ENCODE measurements around the gene CD27. TPM values are rescaled to one million over a fixed set of nuclear protein-coding genes. Genes with fewer than 3 reads are reported as not detected.

Gene CD27
- total and polyA plus RNA-seq, 2 of the 13 experiments (the other 11 are each of a cell fraction or from before 2014, with no cell fraction given) = 0.12 TPM; not detected in 1

DNA sequence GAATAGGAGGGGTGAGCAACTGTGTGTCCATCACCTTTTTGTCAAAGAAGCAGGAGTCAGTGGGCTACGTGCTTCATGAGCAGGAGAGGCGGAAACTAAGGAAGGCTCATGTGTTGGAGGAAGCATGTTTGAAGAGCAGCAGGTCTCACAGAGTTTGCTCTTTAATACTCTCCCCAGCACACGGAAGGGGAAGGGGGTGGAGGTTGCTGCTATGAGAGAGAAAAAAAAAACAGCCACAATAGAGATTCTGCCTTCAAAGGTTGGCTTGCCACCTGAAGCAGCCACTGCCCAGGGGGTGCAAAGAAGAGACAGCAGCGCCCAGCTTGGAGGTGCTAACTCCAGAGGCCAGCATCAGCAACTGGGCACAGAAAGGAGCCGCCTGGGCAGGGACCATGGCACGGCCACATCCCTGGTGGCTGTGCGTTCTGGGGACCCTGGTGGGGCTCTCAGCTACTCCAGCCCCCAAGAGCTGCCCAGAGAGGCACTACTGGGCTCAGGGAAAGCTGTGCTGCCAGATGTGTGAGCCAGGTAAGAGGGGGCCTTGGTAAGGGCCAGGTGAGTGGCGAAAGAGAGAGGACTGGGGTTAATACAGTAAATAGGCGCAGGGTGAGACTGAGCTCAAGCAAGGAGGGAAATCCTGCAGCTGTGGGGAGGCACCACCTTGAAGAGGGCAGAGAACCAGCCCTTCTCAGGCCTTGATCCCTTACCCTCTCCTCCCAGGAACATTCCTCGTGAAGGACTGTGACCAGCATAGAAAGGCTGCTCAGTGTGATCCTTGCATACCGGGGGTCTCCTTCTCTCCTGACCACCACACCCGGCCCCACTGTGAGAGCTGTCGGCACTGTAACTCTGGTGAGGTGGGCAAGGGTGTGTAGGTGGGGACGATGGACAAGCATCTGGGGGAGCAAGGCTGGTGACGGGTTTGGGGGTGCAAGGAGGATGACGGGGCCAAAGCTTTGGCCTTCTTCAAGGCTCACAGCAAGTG is at the start of gene CD27 (continued):
- no peak for TF ChIP-seq ZNF207 (IDR thresholded peaks at IDR 0.05; ENCODE audit: borderline replicate concordance)
- TF ChIP-seq PPARG (CRISPR knock-in tag; conservative IDR thresholded peaks at IDR 0.05) = no peak

GRCh38 chr12:6396031-6396430 is 48.7 kb upstream of the CD27 start:
- Histone ChIP-seq H3K27me3 (ENCODE audit: control insufficient read depth in 1 of 2, insufficient read depth in 2 of 2, low read length in 2 of 2) (no peaks in the 10 kb centered on the region), H2AFZ (ENCODE audit: low read length) (no peak overlapping the region), H4K20me1 (ENCODE audit: insufficient read depth, low read length) (no peaks in the 10 kb centered on the region), H3K9ac (ENCODE audit: insufficient read depth, low read depth, low read length) (no peak overlapping the region), H3K79me2 (ENCODE audit: insufficient read depth, low read length) (no peaks in the 10 kb centered on the region), H3K4me2 (ENCODE audit: low read depth, low read length) (no peak overlapping the region), H3K4me1 (ENCODE audit: insufficient read depth, low read length) (peaks cover 12% of the 10 kb centered on the region; the same call in 1 of the 2 replicates), H3K9me3 (ENCODE audit: low read length) (no peaks in the 10 kb centered on the region), H3K27ac (ENCODE audit: extremely low read length, insufficient read depth, low read length) (no peak overlapping the region), H3K4me3 (replicated peaks in 1 of 3; ENCODE audit: insufficient read depth in 1 of 3, low read depth in 2 of 3, low read length in 3 of 3) (no peak overlapping the region), H3K36me3 (replicated peaks in 1 of 2; ENCODE audit: control insufficient read depth in 1 of 2, insufficient read depth in 2 of 2, low read length in 2 of 2) (peaks cover 2 to 5% of the 10 kb centered on the region in 2 experiments; a peak in 2 of 5 replicates)
- FAIRE-seq (no peak), ATAC-seq (no peak), DNase-seq (ENCODE audit: low spot score) (no peak)
- POLR2A ChIA-PET = no interaction called here
- intact Hi-C loops (cut with micrococcal nuclease; ENCODE audit: unreplicated experiment) = no loop called here
- CTCF ChIA-PET (ENCODE audit: low intra/inter-chr PET ratio, low total read pairs) = no interaction called here
- WGBS (ENCODE audit: low lambda C conversion rate) = 96% methylated on average over 2 of the region's 2 CpGs
- no TSS peak for BruUV-seq (replicated peaks)
- TF ChIP-seq, protein P1, sequence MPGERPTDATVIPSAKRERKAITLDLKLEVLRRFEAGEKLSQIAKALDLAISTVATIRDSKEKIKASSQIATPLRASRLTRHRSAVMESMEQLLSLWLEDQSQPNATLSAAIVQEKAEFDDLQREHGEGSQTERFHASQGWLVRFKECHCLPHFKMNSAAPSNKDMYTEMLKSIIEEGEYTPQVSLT (CRISPR knock-in tag; IDR thresholded peaks at IDR 0.05; ENCODE audit: borderline replicate concordance, low read depth) = no peak
- TF ChIP-seq ZNF878 (CRISPR knock-in tag; IDR thresholded peaks at IDR 0.05) = no peak
- TF ChIP-seq, protein P2, sequence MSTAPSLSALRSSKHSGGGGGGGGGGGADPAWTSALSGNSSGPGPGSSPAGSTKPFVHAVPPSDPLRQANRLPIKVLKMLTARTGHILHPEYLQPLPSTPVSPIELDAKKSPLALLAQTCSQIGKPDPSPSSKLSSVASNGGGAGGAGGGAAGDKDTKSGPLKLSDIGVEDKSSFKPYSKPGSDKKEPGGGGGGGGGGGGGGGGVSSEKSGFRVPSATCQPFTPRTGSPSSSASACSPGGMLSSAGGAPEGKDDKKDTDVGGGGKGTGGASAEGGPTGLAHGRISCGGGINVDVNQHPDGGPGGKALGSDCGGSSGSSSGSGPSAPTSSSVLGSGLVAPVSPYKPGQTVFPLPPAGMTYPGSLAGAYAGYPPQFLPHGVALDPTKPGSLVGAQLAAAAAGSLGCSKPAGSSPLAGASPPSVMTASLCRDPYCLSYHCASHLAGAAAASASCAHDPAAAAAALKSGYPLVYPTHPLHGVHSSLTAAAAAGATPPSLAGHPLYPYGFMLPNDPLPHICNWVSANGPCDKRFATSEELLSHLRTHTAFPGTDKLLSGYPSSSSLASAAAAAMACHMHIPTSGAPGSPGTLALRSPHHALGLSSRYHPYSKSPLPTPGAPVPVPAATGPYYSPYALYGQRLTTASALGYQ (CRISPR knock-in tag; IDR thresholded peaks at IDR 0.05) = no peak
- TF ChIP-seq ZNF180 (CRISPR knock-in tag; IDR thresholded peaks at IDR 0.05; ENCODE audit: borderline replicate concordance, low read depth) = no peak
- TF ChIP-seq FIP1L1 (IDR thresholded peaks at IDR 0.05; ENCODE audit: borderline replicate concordance, insufficient read depth, low read depth, low read length) = no peak
- no peak for TF ChIP-seq ZNF530 (CRISPR knock-in tag; IDR thresholded peaks at IDR 0.05; ENCODE audit: low read depth)
- TF ChIP-seq, protein P3, sequence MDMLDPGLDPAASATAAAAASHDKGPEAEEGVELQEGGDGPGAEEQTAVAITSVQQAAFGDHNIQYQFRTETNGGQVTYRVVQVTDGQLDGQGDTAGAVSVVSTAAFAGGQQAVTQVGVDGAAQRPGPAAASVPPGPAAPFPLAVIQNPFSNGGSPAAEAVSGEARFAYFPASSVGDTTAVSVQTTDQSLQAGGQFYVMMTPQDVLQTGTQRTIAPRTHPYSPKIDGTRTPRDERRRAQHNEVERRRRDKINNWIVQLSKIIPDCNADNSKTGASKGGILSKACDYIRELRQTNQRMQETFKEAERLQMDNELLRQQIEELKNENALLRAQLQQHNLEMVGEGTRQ (IDR thresholded peaks at IDR 0.05; ENCODE audit: low read depth, low read length) = no peak
- TF ChIP-seq, protein P3 (CRISPR knock-in tag; IDR thresholded peaks at IDR 0.05; ENCODE audit: borderline replicate concordance) = no peak
- no peak for TF ChIP-seq MAFG (CRISPR knock-in tag; IDR thresholded peaks at IDR 0.05)
- in situ Hi-C loops (cut with HindIII; ENCODE audit: extremely low pct_ligation_motif_present, low pct_unique_long_range_greater_than_20kb) = no loop called here
